Smooth muscle cell (in vitro differentiated cells): ENCODE results near the gene PLXND1. TPM values are rescaled to one million over a fixed set of nuclear protein-coding genes. Genes with fewer than 3 reads are reported as not detected.

ENCODE experiments used
- DNase-seq: peaks from one replicate; lab custom pipeline; 2025; ENCODE audit not compliant: unreplicated experiment; lab: John Stamatoyannopoulos, UW
- H2AFZ ChIP-seq: fragments of 200-600 bp; sonication (generic); 2 replicates; pipeline ENCODE4 v1.6.0; 2016; ENCODE audit warnings: antibody characterized with exemption, low read depth, mild to moderate bottlenecking
- H3F3A ChIP-seq: fragments of 200-600 bp; sonication (generic); 2 replicates; pipeline ENCODE4 v1.6.0; 2017; ENCODE audit warnings: antibody characterized with exemption, low read depth
- H3K27ac ChIP-seq: fragments of 200-600 bp; sonication (generic); 2 replicates; pipeline ENCODE4 v1.5.1; 2016; ENCODE audit warnings: low read depth, mild to moderate bottlenecking
- H3K27me3 ChIP-seq: fragments of 200-600 bp; sonication (generic); 2 replicates; pipeline ENCODE4 v1.6.1; 2016; ENCODE audit warnings: low read depth, mild to moderate bottlenecking
- H3K36me3 ChIP-seq: fragments of 200-600 bp; sonication (generic); 2 replicates; pipeline ENCODE4 v1.5.1; 2016; ENCODE audit warnings: low read depth
- H3K4me1 ChIP-seq: fragments of 200-600 bp; sonication (generic); 2 replicates; pipeline ENCODE4 v1.5.1; 2016; ENCODE audit warnings: low read depth
- H3K4me2 ChIP-seq: fragments of 200-600 bp; sonication (generic); 2 replicates; pipeline ENCODE4 v1.6.0; 2016; ENCODE audit warnings: mild to moderate bottlenecking
- H3K4me3 ChIP-seq: fragments of 200-600 bp; sonication (generic); 2 replicates; pipeline ENCODE4 v1.5.1; 2016; ENCODE audit warnings: mild to moderate bottlenecking
- H3K79me2 ChIP-seq: fragments of 200-600 bp; sonication (generic); 2 replicates; pipeline ENCODE4 v1.6.0; 2016; ENCODE audit warnings: low read depth, mild to moderate bottlenecking
- H3K9ac ChIP-seq: fragments of 200-600 bp; sonication (generic); 2 replicates; pipeline ENCODE4 v1.6.0; 2016; ENCODE audit warnings: low read depth
- H3K9me3 ChIP-seq: fragments of 200-600 bp; sonication (generic); replicated peaks from 2 replicates; pipeline ENCODE4 v1.5.1; 2016; ENCODE audit warnings: low read depth
- H4K20me1 ChIP-seq: fragments of 200-600 bp; sonication (generic); 2 replicates; pipeline ENCODE4 v1.6.0; 2016; ENCODE audit warnings: low read depth
- CTCF ChIP-seq: fragments of 200-600 bp; sonication (generic); IDR thresholded peaks from 2 replicates; pipeline ENCODE4 v1.5.1; 2017; ENCODE audit warnings: borderline replicate concordance, mild to moderate bottlenecking, antibody characterized with exemption; ENCODE audit not compliant: insufficient read depth, poor library complexity, severe bottlenecking
- WGBS: methylation state at CpG from one replicate; pipeline ENCODE4 v1.1.7; 2016; ENCODE audit warnings: low lambda C conversion rate; 5-methylcytosine and 5-hydroxymethylcytosine counted together
- polyA plus RNA-seq: library from polyadenylated mRNA; unstranded; fragments of >200 nt; fragmentation: Nextera tagmentation; extraction: Ambion mirVana; gene quantifications from 2 replicates; pipeline ENCODE4 v1.2.1, GENCODE V29; 2016
- total RNA-seq: library from RNA; depleted of rRNA; stranded (reverse); fragments of >200 nt; gene quantifications from 2 replicates; pipeline ENCODE4 v1.2.3, GENCODE V29; 2014

Gene PLXND1
- total and polyA plus RNA-seq, 2 experiments from 2014 or later: 75.8 to 94.3 TPM

DNA sequence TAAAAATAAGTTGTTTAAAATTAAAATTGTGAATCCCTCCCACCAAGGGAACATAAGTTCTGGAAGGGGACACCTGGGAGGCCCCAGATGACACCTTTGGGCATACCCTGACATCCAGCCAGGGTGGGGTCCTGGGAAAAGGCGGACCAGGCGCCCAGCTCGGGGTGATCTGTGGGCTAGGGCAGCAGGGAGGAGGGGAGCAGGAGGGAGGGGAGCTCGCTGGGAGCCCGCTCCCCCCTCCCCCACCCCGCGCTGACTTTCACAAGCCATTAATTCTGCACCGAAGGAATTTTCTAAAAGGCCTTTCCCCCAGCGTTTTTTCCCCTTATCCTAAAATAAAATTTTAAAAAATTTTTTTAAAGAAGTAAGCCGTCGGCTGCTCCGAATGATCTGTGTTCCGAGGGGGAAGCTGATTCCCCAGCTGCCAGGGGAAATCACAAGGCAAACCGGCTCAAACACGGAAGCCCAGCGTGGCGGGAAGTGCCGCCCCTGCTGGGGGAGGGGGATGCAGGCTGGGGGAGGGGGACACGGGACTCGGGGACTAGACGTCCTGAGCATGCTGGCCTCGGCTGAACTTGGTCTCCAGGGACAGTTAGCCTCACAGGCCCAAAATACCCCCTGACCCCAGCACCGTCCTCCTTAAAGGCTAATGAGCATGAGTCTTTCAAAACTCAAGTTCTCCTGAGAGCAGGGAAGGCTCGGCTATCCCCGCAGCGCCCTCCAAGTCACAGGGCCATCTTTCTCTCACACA lies 13.9 kb downstream of the PLXND1 start:
- peak overlapping the region; percentile 80 for H3K4me2 ChIP-seq
- peak; percentile 11 for DNase-seq
- H3K4me3 ChIP-seq: peak overlapping the region; percentile 26
- no peak for TF ChIP-seq CTCF
- H3K27ac ChIP-seq: peak overlapping the region; percentile 78
- peaks cover 13% of the 10 kb centered on the region for H4K20me1 ChIP-seq
- WGBS: 11% methylated on average over 23 of the region's 26 CpGs
- H3K9ac ChIP-seq: peak overlapping the region; percentile 45
- no peaks in the 10 kb centered on the region for H3K36me3 ChIP-seq
- peaks cover 88% of the 10 kb centered on the region for H3K79me2 ChIP-seq
- no peak overlapping the region for H2AFZ ChIP-seq
- no peaks in the 10 kb centered on the region for H3K27me3 ChIP-seq
- H3F3A ChIP-seq: peaks cover 23% of the 10 kb centered on the region
- H3K9me3 ChIP-seq: no peaks in the 10 kb centered on the region
- peaks cover 43% of the 10 kb centered on the region for H3K4me1 ChIP-seq

DNA sequence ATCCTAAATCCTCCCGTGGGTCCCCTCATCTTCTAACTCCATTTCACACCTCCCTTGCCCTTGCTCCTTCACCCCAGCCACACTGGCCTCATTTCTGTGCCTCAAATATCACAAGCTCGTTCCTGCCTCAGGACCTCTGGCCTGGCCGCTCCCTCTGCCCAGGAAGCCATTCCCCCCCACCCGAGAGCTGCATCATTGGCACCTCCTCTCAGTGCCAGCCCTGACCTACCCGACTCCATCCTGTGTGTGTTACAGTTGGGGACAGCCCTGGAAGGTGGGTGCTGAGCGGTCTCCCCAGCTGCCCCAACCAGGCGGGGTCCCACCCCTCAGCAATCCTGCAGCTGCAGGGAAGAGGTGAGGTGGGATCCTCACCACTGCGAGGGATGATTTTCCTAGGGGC lies 14.5 kb downstream of the PLXND1 start:
- Histone ChIP-seq H3K79me2 (peaks cover 86% of the 10 kb centered on the region), H3K36me3 (no peaks in the 10 kb centered on the region), H3K4me2 (peak overlapping the region; percentile 80), H3K4me3 (no peak overlapping the region), H2AFZ (no peak overlapping the region), H3K4me1 (peaks cover 37% of the 10 kb centered on the region), H4K20me1 (peaks cover 19% of the 10 kb centered on the region), H3F3A (peaks cover 22% of the 10 kb centered on the region), H3K9ac (no peak overlapping the region), H3K27ac (peak overlapping the region; percentile 78), H3K27me3 (no peaks in the 10 kb centered on the region), H3K9me3 (no peaks in the 10 kb centered on the region)
- no peak for TF ChIP-seq CTCF
- 78% methylated on average over 8 of the region's 8 CpGs for WGBS
- no peak for DNase-seq

DNA sequence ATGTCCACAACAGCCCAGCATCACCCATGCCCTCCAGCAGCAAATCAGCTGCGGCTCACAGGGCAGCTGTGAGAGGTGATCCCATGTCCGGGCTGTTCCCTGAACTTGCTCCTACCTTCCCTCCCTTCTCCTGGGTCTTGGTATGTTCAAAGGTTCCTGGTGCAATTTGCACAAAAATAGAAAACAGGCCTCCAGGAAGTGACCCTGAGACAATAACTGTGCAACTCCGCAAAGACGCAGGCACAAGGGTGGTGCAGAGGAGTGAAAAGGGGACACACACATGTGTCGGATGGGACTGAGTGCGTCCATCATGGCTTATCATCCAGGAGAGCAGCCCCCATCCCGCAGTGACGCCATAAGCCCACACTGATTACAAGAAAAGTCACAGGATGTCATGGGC lies 16.3 kb downstream of the PLXND1 start:
- Histone ChIP-seq H3K9ac (no peak overlapping the region), H2AFZ (no peak overlapping the region), H3K27me3 (no peaks in the 10 kb centered on the region), H3K4me1 (peaks cover 26% of the 10 kb centered on the region), H3K79me2 (peaks cover 74% of the 10 kb centered on the region), H3K4me3 (no peak overlapping the region), H3K27ac (no peak overlapping the region), H4K20me1 (peaks cover 35% of the 10 kb centered on the region), H3K9me3 (no peaks in the 10 kb centered on the region), H3K36me3 (no peaks in the 10 kb centered on the region), H3F3A (peaks cover 11% of the 10 kb centered on the region), H3K4me2 (no peak overlapping the region)
- 76% methylated on average over 8 of the region's 8 CpGs for WGBS
- DNase-seq: no peak
- no peak for TF ChIP-seq CTCF

GRCh38 chr3:129587566-129588210 lies 18.8 kb downstream of the PLXND1 start:
- H2AFZ ChIP-seq: no peak overlapping the region
- DNase-seq: no peak
- peaks cover under 1% of the 10 kb centered on the region for H3F3A ChIP-seq
- H3K4me1 ChIP-seq: peaks cover 9% of the 10 kb centered on the region
- no peak for TF ChIP-seq CTCF
- H3K4me2 ChIP-seq: no peak overlapping the region
- H3K27ac ChIP-seq: no peak overlapping the region
- H3K27me3 ChIP-seq: no peaks in the 10 kb centered on the region
- H3K9me3 ChIP-seq: no peaks in the 10 kb centered on the region
- peaks cover 46% of the 10 kb centered on the region for H4K20me1 ChIP-seq
- peaks cover 63% of the 10 kb centered on the region for H3K79me2 ChIP-seq
- no peak overlapping the region for H3K9ac ChIP-seq
- no peak overlapping the region for H3K4me3 ChIP-seq
- no peaks in the 10 kb centered on the region for H3K36me3 ChIP-seq
- WGBS: 90% methylated on average over 10 of the region's 10 CpGs
